Measurements from ENCODE around the gene PHGDH. TPM values are rescaled to one million over a fixed set of nuclear protein-coding genes. Genes with fewer than 3 reads are reported as not detected.
"Not testable (repeated sequence)": the region's sequence is repeated elsewhere in the genome, so short reads cannot be mapped to it uniquely, and the experiment has no call there.

Gene PHGDH
- polyA plus RNA-seq, 1 donor = 139 TPM

- H3K27ac ChIP-seq (ENCODE audit: low read length) = peak overlapping the region; percentile 75
Observed at GRCh38 chr1:119784191-119784781, 72.6 kb downstream of the PHGDH start.

GRCh38 chr1:119786046-119786445, 74.3 kb downstream of the PHGDH start:
- H3K27me3 ChIP-seq (ENCODE audit: control insufficient read depth, insufficient read depth, low read length); H3K4me3 ChIP-seq (ENCODE audit: low read length); H3K36me3 ChIP-seq (ENCODE audit: control insufficient read depth, insufficient read depth, low read length); H3K9me3 ChIP-seq (ENCODE audit: control insufficient read depth, low read depth, low read length): not testable (repeated sequence)
- H3K4me1 ChIP-seq (ENCODE audit: control insufficient read depth, insufficient read depth, low read length) = peaks cover 65% of the 10 kb centered on the region
- DNase-seq = peak in 1 of 2 donors; percentile 35
- no CpG with 5 or more reads among the region's 7 CpGs for WGBS (ENCODE audit: insufficient coverage, low lambda C conversion rate)
- peak overlapping the region; percentile 75 for H3K27ac ChIP-seq (ENCODE audit: low read length)

More at GRCh38 chr1:119784191-119784781, 72.6 kb downstream of the PHGDH start:
- Histone ChIP-seq H3K36me3 (ENCODE audit: control insufficient read depth, insufficient read depth, low read length) (no peaks in the 10 kb centered on the region), H3K4me1 (ENCODE audit: control insufficient read depth, insufficient read depth, low read length) (peaks cover 61% of the 10 kb centered on the region), H3K9me3 (ENCODE audit: control insufficient read depth, low read depth, low read length) (no peaks in the 10 kb centered on the region), H3K27me3 (ENCODE audit: control insufficient read depth, insufficient read depth, low read length) (no peaks in the 10 kb centered on the region), H3K4me3 (ENCODE audit: low read length) (no peak overlapping the region)
- DNase-seq = peak; percentile 43 to 67
- 20% methylated on average over 1 of the region's 3 CpGs for WGBS (ENCODE audit: insufficient coverage, low lambda C conversion rate)

- peak in 1 of 2 donors; percentile 71 for DNase-seq
- WGBS (ENCODE audit: insufficient coverage, low lambda C conversion rate) = no CpG with 5 or more reads among the region's 4 CpGs
- Histone ChIP-seq H3K27ac (ENCODE audit: low read length) (peak overlapping the region; percentile 75), H3K4me1 (ENCODE audit: control insufficient read depth, insufficient read depth, low read length) (peaks cover 68% of the 10 kb centered on the region)
- H3K9me3 ChIP-seq (ENCODE audit: control insufficient read depth, low read depth, low read length); H3K27me3 ChIP-seq (ENCODE audit: control insufficient read depth, insufficient read depth, low read length); H3K36me3 ChIP-seq (ENCODE audit: control insufficient read depth, insufficient read depth, low read length); H3K4me3 ChIP-seq (ENCODE audit: low read length): not testable (repeated sequence)
Observed at GRCh38 chr1:119786473-119787050, 74.8 kb downstream of the PHGDH start.

GRCh38 chr1:119787776-119788175, 76.0 kb downstream of the PHGDH start:
- Histone ChIP-seq H3K36me3 (ENCODE audit: control insufficient read depth, insufficient read depth, low read length) (no peaks in the 10 kb centered on the region), H3K4me1 (ENCODE audit: control insufficient read depth, insufficient read depth, low read length) (peaks cover 67% of the 10 kb centered on the region), H3K4me3 (ENCODE audit: low read length) (no peak overlapping the region), H3K27me3 (ENCODE audit: control insufficient read depth, insufficient read depth, low read length) (no peaks in the 10 kb centered on the region), H3K27ac (ENCODE audit: low read length) (peak overlapping the region; percentile 72), H3K9me3 (ENCODE audit: control insufficient read depth, low read depth, low read length) (no peaks in the 10 kb centered on the region)
- peak; percentile 56 to 79 for DNase-seq
- WGBS (ENCODE audit: insufficient coverage, low lambda C conversion rate) = no CpG with 5 or more reads among the region's 2 CpGs

- Histone ChIP-seq H3K36me3 (ENCODE audit: control insufficient read depth, insufficient read depth, low read length) (no peaks in the 10 kb centered on the region), H3K27me3 (ENCODE audit: control insufficient read depth, insufficient read depth, low read length) (no peaks in the 10 kb centered on the region), H3K27ac (ENCODE audit: low read length) (peak overlapping the region; percentile 76), H3K4me3 (ENCODE audit: low read length) (no peak overlapping the region), H3K9me3 (ENCODE audit: control insufficient read depth, low read depth, low read length) (no peaks in the 10 kb centered on the region), H3K4me1 (ENCODE audit: control insufficient read depth, insufficient read depth, low read length) (peaks cover 60% of the 10 kb centered on the region)
- 0% methylated on average over 1 of the region's 9 CpGs for WGBS (ENCODE audit: insufficient coverage, low lambda C conversion rate)
- peak in 1 of 2 donors; percentile 82 for DNase-seq
Observed at GRCh38 chr1:119790451-119791198, 78.9 kb downstream of the PHGDH start.

GRCh38 chr1:119791377-119791776, 79.6 kb downstream of the PHGDH start:
- no peaks in the 10 kb centered on the region for H3K36me3 ChIP-seq (ENCODE audit: control insufficient read depth, insufficient read depth, low read length)
- no CpG with 5 or more reads among the region's 4 CpGs for WGBS (ENCODE audit: insufficient coverage, low lambda C conversion rate)
- H3K4me1 ChIP-seq (ENCODE audit: control insufficient read depth, insufficient read depth, low read length) = peaks cover 57% of the 10 kb centered on the region
- peak overlapping the region; percentile 76 for H3K27ac ChIP-seq (ENCODE audit: low read length)
- H3K9me3 ChIP-seq (ENCODE audit: control insufficient read depth, low read depth, low read length) = no peaks in the 10 kb centered on the region
- H3K4me3 ChIP-seq (ENCODE audit: low read length) = no peak overlapping the region
- peak; percentile 43 to 70 for DNase-seq
- H3K27me3 ChIP-seq (ENCODE audit: control insufficient read depth, insufficient read depth, low read length) = no peaks in the 10 kb centered on the region

Other genes starting within 250 kb of the PHGDH start
- not detected for gene HSD3B1, start 204.7 kb upstream of the PHGDH start, polyA plus RNA-seq
- gene ZNF697, start 63.7 kb upstream of the PHGDH start, polyA plus RNA-seq = 9.0 TPM
- gene HMGCS2, start 57.0 kb downstream of the PHGDH start, polyA plus RNA-seq = 71.7 TPM
- 548 TPM for gene REG4, start 99.5 kb downstream of the PHGDH start, polyA plus RNA-seq
- gene ADAM30, start 184.6 kb downstream of the PHGDH start, polyA plus RNA-seq = not detected

All from large intestine (tissue), 3 donors.